CD14-positive monocyte (primary cell): Measurements from ENCODE around the gene HSPA4L. TPM values are rescaled to one million over a fixed set of nuclear protein-coding genes. Genes with fewer than 3 reads are reported as not detected.

Experiments used
- DNase-seq, 3 donors: peaks; one replicate each; pipeline ENCODE4 v3.0.0-alpha.2; 2011 to 2022
- H2AFZ ChIP-seq: 2 replicates; pipeline ENCODE4 v1.6.0; 2012; ENCODE audit warnings: mild to moderate bottlenecking, low read depth, low read length, inconsistent platforms; ENCODE audit not compliant: insufficient read depth, poor library complexity, severe bottlenecking
- H3K27ac ChIP-seq, 2 donors: 1 replicate in 1 of 2; 2 replicates in 1 of 2; pipeline ENCODE4 v1.5.1; 2012 to 2013; ENCODE audit warnings: low read length in 2 of 2, control low read depth in 1 of 2, inconsistent platforms in 1 of 2, low read depth in 1 of 2, mild to moderate bottlenecking in 1 of 2
- H3K27me3 ChIP-seq, 2 donors: one replicate each; pipeline versions ENCODE4 v1.6.0 to v1.6.1; 2011 to 2013; ENCODE audit warnings: low read length in 2 of 2; ENCODE audit not compliant: control insufficient read depth in 2 of 2, insufficient read depth in 2 of 2
- H3K36me3 ChIP-seq, 2 donors: replicated peaks in 1 of 2; 1 replicate in 1 of 2; 2 replicates in 1 of 2; pipeline versions ENCODE4 v1.5.1 to v1.6.1; 2012 to 2013; ENCODE audit warnings: low read length in 2 of 2, control low read depth in 1 of 2, inconsistent platforms in 1 of 2, mild to moderate bottlenecking in 1 of 2; ENCODE audit not compliant: insufficient read depth in 2 of 2, control insufficient read depth in 1 of 2
- H3K4me1 ChIP-seq, 2 donors: 1 replicate in 1 of 2; 2 replicates in 1 of 2; pipeline versions ENCODE4 v1.5.1 to v1.6.1; 2012 to 2013; ENCODE audit warnings: low read length in 2 of 2, control low read depth in 1 of 2, inconsistent platforms in 1 of 2, mild to moderate bottlenecking in 1 of 2, moderate library complexity in 1 of 2; ENCODE audit not compliant: insufficient read depth in 2 of 2, control insufficient read depth in 1 of 2
- H3K4me2 ChIP-seq: replicated peaks from 2 replicates; pipeline ENCODE3; 2012; ENCODE audit warnings: low read length, moderate library complexity, mild to moderate bottlenecking; ENCODE audit not compliant: poor library complexity, severe bottlenecking; ENCODE audit errors: extremely low read depth
- H3K4me3 ChIP-seq, 3 experiments: fragments of 200-600 bp in 1 of 3; sonication (generic) in 1 of 3; replicated peaks in 1 of 3; 1 replicate in 2 of 3; 2 replicates in 1 of 3; pipeline ENCODE4 v1.5.1; 2011 to 2013; ENCODE audit warnings: low read length in 3 of 3, mild to moderate bottlenecking in 3 of 3, control low read depth in 2 of 3, low read depth in 2 of 3, inconsistent platforms in 1 of 3, moderate library complexity in 1 of 3
- H3K79me2 ChIP-seq: 2 replicates; pipeline ENCODE4 v1.6.0; 2012; ENCODE audit warnings: mild to moderate bottlenecking, control low read depth, inconsistent platforms, low read length, moderate library complexity; ENCODE audit not compliant: insufficient read depth
- H3K9ac ChIP-seq: 2 replicates; pipeline ENCODE4 v1.6.0; 2017; ENCODE audit warnings: low read length, mild to moderate bottlenecking; ENCODE audit not compliant: insufficient read depth, poor library complexity, severe bottlenecking
- H3K9me3 ChIP-seq, 2 donors: replicated peaks in 1 of 2; 1 replicate in 1 of 2; 2 replicates in 1 of 2; pipeline versions ENCODE4 v1.5.1 to v1.6.1; 2012 to 2013; ENCODE audit warnings: low read length in 2 of 2, control low read depth in 1 of 2; ENCODE audit not compliant: control insufficient read depth in 1 of 2, insufficient read depth in 1 of 2
- H4K20me1 ChIP-seq: 2 replicates; pipeline ENCODE4 v1.6.0; 2012; ENCODE audit warnings: mild to moderate bottlenecking, low read length, control low read depth, moderate library complexity; ENCODE audit not compliant: insufficient read depth
- H3K27ac Mint-ChIP-seq, 7 donors: one replicate each; pipeline ENCODE4 v1.8.0; 2020; ENCODE audit warnings: mild to moderate bottlenecking in 7 of 7, mixed read lengths in 7 of 7, moderate library complexity in 6 of 7, inconsistent platforms in 2 of 7
- H3K27me3 Mint-ChIP-seq, 3 donors: one replicate each; pipeline ENCODE4 v1.8.0; 2021 to 2022; ENCODE audit warnings: low read depth in 3 of 3, mild to moderate bottlenecking in 3 of 3, mixed read lengths in 3 of 3, moderate library complexity in 3 of 3, inconsistent platforms in 1 of 3
- H3K36me3 Mint-ChIP-seq, 2 donors: one replicate each; pipeline ENCODE4 v1.8.0; 2020; ENCODE audit warnings: mixed read lengths in 2 of 2, inconsistent platforms in 1 of 2, mild to moderate bottlenecking in 1 of 2
- H3K4me1 Mint-ChIP-seq: one replicate; pipeline ENCODE4 v1.8.0; 2020; ENCODE audit warnings: mild to moderate bottlenecking, mixed read lengths
- H3K4me3 Mint-ChIP-seq, 2 donors: one replicate each; pipeline ENCODE4 v1.8.0; 2020; ENCODE audit warnings: mild to moderate bottlenecking in 2 of 2, mixed read lengths in 2 of 2, moderate library complexity in 1 of 2
- H3K9me3 Mint-ChIP-seq, 7 donors: one replicate each; pipeline ENCODE4 v1.8.0; 2020 to 2022; ENCODE audit warnings: mixed read lengths in 7 of 7, mild to moderate bottlenecking in 6 of 7, moderate library complexity in 6 of 7, inconsistent platforms in 2 of 7
- CTCF ChIP-seq: fragments of 200-600 bp; IDR thresholded peaks from one replicate; pipeline ENCODE4 v1.8.0; 2022; ENCODE audit warnings: antibody characterized with exemption, mild to moderate bottlenecking
- WGBS: methylation state at CpG from one replicate; pipeline ENCODE4 v1.1.5; 2013; ENCODE audit warnings: missing lambda C conversion rate; ENCODE audit not compliant: insufficient coverage; 5-methylcytosine and 5-hydroxymethylcytosine counted together
- intact Hi-C, 2 donors: fragments of 100-400 bp; cut with micrococcal nuclease; formaldehyde crosslinking; loops; one replicate each; pipeline versions ENCODE4 v1.15.0 to v1.15.1; 2023
- polyA plus RNA-seq, 3 donors: library from polyadenylated mRNA; depleted of rRNA in 1 of 3; unstranded in 2 of 3; stranded (reverse) in 1 of 3; fragments of 300-500 nt in 2 of 3; fragments of >200 nt in 1 of 3; fragmentation: Illumina TruSeq in 2 of 3; gene quantifications; 1 replicate in 2 of 3; 2 replicates in 1 of 3; pipeline ENCODE4 v1.2.3, GENCODE V29; 2012 to 2021

The HSPA4L gene
- polyA plus RNA-seq, 3 donors = 0.04 TPM; not detected in 2

- Histone ChIP-seq H3K36me3 (no peaks in the 10 kb centered on the region), H3K4me1 (no peaks in the 10 kb centered on the region), H3K27me3 (no peaks in the 10 kb centered on the region), H3K9me3 (peaks cover 3 to 7% of the 10 kb centered on the region in 2 donors), H3K27ac (no peak overlapping the region), H2AFZ (no peak overlapping the region), H3K4me3 (no peak overlapping the region), H3K79me2 (no peaks in the 10 kb centered on the region), H3K9ac (no peak overlapping the region), H3K4me2 (no peak overlapping the region), H4K20me1 (no peaks in the 10 kb centered on the region)
- Mint-ChIP-seq H3K9me3 (peaks cover 0 to 18% (median 9%) of the 10 kb centered on the region in 7 donors), H3K27me3 (peaks cover 4 to 5% (median 5%) of the 10 kb centered on the region in 3 donors), H3K36me3 (no peaks in the 10 kb centered on the region), H3K27ac (no peak overlapping the region), H3K4me3 (no peak overlapping the region), H3K4me1 (no peaks in the 10 kb centered on the region)
- no peak for DNase-seq
- no peak for TF ChIP-seq CTCF
- intact Hi-C loops = no loop called here
- no CpG with 5 or more reads among the region's 1 CpG for WGBS
These were observed 40.9 kb upstream of the HSPA4L start for GRCh38 chr4:127741247-127741646.

DNA sequence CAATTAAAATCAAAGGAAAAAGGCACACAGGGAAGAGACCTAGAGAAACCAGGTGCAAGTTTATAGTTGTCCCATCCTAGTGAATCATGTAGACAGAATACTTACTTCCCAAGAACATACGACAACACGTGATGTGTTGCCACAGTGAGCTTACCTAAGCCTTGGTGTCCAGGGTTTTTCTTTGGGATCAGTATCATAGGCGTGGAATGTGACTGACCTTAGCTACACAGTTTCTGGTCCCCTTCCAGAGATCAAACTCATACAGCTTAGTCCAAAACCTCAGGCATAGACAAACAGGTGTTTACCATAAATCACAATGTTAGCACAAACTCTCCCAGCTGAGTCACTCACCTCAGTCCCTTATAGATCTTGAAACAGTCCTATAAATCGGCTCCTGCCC, 34.2 kb upstream of the HSPA4L start:
- H3K9ac ChIP-seq = no peak overlapping the region
- no peaks in the 10 kb centered on the region for H3K4me1 ChIP-seq
- WGBS = 88% methylated on average over 2 of the region's 4 CpGs
- Mint-ChIP-seq H3K27me3 (peaks cover 0 to 3% (median 2%) of the 10 kb centered on the region in 3 donors), H3K27ac (peak overlapping the region in 1 of 7 donors; percentile 43), H3K9me3 (peaks cover 17 to 27% (median 23%) of the 10 kb centered on the region in 7 donors), H3K36me3 (no peaks in the 10 kb centered on the region), H3K4me1 (no peaks in the 10 kb centered on the region), H3K4me3 (no peak overlapping the region)
- H3K27me3 ChIP-seq = no peaks in the 10 kb centered on the region
- H3K4me2 ChIP-seq = no peak overlapping the region
- H3K9me3 ChIP-seq = peaks cover 17 to 20% of the 10 kb centered on the region in 2 donors
- no peaks in the 10 kb centered on the region for H3K79me2 ChIP-seq
- intact Hi-C loops = no loop called here
- H3K27ac ChIP-seq = no peak overlapping the region
- DNase-seq = no peak
- H4K20me1 ChIP-seq = no peaks in the 10 kb centered on the region
- TF ChIP-seq CTCF = no peak
- no peaks in the 10 kb centered on the region for H3K36me3 ChIP-seq
- H3K4me3 ChIP-seq = no peak overlapping the region
- H2AFZ ChIP-seq = no peak overlapping the region
